Measurements from ENCODE around the gene LRCH1.
"Not testable (repeated sequence)": the region's sequence is repeated elsewhere in the genome, so short reads cannot be mapped to it uniquely, and the experiment has no call there.

Gene LRCH1

DNA sequence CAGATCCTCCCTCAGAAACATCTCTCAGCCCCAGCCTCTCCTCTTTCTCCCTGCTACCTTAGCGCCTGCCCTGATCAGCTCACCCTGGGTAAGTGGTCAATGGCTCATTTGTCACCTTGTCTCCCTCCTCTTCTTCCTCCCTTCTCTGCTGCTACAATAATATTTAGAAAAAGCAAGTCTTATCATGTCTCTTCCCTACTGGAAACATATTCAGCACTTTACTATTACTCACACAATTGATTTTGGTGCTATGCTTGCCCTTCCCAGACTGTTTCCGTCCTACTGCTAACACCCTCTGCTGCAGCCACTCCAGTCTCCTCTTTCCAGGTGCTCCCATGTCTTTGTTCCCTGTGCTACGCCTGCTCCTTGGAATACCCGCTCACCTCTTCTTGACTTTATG, 208.2 kb downstream of the LRCH1 start:
- DNase-seq: no peak

DNA sequence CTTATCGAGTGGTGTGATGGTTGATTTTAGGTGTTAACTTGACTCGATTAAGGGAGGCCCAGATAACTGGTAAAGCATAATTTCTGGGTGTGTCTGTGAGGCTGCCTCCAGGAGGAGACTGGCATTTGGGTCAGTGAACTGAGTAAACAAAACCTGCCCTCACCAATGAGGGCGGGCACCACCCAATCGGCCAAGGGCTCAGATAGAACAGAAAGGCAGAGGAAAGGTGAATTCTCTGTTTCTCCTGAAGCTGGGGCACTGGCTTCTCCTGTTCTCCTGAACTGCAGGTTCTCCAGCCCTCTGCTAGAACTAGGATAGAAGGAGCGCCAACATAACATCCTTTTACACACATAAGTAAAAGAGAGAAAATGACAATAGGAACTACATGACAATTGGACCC, 208.9 kb downstream of the LRCH1 start:
- no peak for DNase-seq

DNA sequence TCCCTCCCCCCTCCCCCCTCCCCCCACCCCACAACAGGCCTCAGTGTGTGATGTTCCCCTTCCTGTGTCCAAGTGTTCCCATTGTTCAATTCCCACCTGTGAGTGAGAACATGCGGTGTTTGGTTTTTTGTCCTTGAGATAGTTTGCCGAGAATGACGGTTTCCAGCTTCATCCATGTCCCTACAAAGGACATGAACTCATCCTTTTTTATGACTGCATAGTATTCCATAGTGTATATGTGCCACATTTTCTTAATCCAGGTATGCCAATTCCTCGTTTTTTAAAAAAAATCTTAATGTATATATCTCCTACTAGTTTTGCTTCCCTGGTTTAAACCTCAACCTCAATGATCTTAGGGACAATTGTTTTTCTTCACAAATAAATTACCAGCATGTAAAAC, 217.0 kb downstream of the LRCH1 start:
- not testable (repeated sequence) for DNase-seq

DNA sequence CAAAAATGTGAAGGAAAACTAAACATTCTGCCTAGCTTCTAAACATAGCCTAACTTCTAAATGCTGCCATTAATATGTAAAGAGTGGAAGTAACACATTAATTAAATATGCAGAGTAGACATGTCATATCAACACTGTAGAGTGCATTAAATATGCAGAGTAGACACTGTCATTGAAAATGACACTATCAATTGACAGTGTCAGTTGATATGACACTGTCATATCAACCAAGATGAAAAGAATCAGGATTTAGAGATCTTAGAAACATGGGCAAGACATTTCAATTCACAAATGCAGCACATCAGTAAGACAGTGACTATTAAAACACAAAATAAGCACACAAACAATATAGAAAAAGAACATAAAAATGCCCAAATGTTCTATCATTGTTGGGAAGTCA, 218.7 kb downstream of the LRCH1 start:
- DNase-seq: no peak

DNA sequence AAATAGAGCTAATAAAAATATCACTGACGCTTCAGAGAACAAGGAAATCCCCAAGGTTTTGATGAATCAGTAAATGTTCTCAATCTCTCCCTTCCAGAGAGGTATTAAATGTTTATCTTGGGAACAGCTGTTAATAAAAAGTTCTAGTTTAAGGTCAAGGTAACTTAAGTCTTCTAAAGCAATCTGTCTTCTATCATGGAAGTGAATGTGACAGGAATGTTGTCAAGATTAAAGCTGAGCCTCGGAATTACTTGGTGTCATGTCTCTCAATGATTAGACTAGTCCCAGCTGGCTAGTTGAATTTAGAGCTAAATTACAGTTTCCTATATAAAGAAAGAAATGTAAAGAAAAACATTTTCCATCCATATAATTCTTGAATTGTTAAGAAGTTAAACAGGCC, 220.6 kb downstream of the LRCH1 start:
- no peak for DNase-seq

DNA sequence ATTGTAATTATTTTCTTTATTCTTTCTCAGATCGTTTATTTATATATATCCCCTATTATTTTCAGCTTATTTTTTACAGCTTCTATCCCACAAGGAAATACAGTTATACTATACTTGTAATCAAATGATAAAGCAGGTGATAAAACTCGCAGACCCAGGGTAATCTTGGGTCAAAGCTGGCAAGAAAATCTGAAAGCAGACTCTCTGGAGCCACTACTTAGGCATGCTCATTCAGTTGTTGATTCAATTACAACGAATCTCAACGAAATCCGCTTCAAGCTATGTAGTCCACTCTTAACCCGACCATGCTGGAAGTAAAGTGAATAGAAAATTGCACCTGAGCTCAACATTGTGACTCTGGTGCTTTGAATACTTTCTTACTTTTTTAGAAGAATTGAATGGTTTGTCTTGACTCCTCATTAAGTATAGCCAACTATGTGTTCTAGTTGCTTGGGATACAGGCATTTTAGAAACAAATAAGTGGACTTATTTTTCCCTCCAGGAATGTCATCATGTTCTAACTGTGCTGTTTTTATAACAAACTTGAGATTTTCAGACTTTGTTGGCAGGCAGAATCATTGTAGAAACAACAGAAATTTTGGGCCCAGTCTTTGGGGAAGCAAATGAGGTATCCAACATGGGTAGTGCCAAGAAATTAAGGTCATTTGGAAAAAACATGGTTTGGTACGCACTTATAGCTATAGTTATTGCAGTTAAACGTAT, 222.6 kb downstream of the LRCH1 start:
- no peak for DNase-seq

DNA sequence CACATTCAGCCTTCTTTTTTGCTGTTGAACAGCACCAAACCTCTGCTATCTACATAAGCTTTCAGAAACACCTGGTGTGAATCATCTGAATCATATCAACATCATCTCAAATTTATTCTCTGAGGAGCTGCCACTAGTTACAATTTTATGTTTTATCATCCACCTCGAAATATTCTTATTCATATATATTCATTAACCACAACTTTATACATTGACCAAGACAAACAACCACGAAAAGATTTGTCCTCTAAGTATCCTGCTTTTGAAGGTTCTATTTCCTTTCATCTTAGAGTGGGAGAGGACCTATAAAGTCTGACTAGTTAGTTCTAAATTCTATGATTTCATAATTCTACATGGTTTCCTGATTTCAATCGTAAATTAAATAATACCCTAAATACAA, 225.1 kb downstream of the LRCH1 start:
- DNase-seq: no peak

DNA sequence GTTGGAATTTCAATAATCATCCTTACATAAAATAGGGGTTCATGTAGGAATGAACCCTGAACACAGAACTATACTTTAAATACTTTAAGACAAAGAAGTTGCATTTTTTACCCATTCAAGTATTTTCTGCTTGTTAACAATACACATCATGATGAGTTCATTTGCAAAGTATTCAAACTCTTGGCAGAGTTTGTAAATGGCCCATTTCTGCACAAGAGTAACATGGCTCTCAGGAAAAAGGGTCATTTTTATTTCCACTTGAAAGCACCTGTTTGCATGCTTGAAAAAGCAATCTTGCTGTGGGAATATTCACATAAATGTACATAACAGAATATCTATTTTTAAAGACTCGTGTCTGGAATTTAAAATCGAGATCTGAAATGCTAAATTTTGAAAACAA, 225.9 kb downstream of the LRCH1 start:
- DNase-seq: no peak

DNA sequence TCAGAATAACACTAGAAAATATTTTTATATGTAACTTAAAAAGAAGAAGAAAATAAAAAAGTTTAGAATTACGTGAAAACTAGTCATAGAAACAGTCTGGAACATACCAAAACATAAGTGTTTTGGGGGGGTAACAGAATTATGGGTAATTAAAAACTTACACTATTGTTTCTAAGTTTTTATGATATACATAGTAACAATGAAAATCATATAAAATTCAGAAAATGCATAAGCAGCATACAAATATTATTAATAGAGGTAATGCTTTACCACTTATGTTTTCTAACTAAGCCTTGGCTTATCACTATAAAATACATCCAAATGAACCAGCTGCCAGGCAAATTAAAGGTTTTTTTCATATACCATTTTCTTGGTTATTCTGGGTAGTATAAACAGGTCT, 229.1 kb downstream of the LRCH1 start:
- DNase-seq: no peak

DNA sequence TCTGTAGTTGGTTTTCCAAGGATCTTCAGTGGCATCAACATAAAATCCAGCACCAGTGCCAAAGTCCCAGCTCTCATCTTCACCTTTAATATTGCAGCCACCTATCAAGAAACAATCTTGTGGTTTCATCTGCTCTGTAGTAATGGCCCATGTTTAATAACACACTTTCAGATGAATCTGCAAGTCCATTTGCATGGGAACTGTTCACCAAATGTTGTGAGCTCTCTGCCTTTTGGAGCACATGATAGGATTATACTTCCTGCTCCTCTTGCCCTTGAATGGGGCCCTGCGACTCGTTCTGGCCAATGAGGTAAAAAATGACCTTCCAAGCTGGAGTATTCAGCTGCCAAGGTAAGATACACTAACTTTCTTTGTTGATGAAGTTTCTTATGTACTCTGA, 229.7 kb downstream of the LRCH1 start:
- DNase-seq: no peak

DNA sequence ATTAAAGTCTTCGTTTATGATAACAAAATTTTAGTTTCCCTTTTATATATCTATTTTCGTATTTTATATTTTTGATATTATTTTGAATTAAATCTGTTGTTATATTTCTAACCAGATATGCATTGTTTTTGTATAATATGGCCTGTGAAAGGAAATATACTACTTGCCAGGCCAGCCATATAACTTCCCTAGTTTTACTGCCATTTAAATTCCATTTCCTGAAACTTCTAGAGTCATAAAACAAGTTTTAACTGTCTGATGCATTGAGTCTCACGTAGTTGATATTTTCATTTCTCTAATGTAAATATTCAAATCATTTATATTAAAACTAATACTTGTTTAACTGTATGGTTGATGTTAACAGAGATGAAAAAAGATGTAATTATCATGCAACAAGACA, 230.5 kb downstream of the LRCH1 start:
- no peak for DNase-seq

DNA sequence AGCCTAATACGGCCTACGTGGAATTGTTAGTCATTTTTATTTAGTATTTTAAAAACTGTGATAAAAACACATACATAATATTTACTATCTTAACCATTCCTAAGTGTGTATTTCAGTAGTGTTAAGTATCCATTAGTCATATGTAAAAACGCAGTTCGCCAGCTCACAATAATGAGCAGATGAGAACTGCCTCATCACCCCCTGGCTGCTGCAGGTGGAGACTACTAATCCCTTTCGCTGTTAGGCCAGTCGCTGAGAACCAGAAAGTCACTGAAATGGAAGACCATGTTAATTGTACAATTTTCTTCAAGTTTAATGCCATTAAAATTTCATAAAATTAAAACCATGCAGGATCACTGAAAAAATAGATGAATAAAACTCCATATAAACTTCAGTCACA, 242.4 kb downstream of the LRCH1 start:
- peak in 1 of 2 experiments; percentile 19 for DNase-seq

DNA sequence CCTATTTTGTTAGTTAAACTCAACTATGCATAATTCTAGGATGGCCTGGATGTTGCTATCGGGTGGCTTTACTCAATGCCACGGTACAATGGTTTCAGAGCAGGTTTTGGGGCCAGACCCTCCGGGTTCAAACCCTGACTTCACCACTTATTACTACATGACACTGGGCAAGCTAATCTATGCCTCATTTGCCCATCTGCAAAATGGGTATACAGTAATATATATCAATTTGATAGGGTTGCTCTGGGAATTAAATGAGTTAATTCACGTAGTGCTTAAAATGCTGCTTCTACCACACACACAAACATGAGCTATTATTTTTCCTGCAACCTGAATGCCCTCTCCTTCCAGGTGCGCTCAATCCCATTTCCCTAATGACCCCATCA, 243.2 kb downstream of the LRCH1 start:
- DNase-seq: no peak

DNA sequence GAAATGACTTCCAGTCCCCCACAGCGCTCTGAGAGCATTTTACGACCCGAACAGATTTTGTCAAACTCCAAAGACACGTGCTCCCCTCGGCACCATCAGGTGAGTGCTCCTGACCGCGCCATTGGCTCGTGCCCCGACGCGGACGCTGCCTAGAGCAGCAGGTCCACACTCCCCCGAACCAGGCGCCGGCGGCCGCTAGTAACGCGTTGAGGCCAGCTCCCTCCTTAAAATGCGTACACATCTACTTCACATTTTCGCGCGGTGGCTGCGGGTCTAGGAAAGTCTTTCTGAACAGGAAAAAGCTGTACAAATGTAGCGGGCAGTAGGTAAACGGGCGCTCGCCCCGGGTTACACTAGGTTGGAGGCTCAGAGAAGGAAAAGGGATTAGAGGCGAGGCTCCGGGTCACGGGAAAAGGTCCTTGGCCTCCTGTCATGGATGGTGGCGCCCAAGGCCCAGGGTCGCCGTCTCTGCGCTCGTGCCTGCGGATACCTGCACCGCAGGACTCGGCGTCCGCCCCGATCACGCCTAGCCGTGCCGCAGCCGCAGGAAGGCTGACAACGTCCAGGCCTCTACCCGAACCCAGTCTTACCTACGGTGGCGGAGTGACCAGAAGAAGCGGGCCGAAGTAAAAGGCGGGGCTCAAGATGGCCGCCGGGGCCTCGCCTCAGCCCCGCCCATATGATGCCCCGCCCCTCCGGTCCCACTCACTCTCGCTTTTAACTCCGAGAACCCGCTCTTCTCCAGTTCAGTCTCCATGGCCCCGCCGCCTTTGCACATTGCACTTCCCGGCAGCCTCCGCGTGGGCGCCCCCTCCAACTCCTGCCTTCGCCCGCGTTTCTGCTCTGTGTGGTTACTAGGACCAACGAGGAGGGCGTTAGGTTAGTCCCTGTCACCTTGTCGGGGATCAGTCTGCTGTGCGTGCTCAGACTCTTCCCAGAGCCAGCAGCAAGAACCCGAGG, 243.8 kb downstream of the LRCH1 start, which contains the start of gene ESD:
ESD (minus strand) TSS at position 647 of the 960 bp plus-strand sequence. CDS start 5,748 bp downstream, outside the sequence.
- peak; percentile 81 to 86 for DNase-seq

DNA sequence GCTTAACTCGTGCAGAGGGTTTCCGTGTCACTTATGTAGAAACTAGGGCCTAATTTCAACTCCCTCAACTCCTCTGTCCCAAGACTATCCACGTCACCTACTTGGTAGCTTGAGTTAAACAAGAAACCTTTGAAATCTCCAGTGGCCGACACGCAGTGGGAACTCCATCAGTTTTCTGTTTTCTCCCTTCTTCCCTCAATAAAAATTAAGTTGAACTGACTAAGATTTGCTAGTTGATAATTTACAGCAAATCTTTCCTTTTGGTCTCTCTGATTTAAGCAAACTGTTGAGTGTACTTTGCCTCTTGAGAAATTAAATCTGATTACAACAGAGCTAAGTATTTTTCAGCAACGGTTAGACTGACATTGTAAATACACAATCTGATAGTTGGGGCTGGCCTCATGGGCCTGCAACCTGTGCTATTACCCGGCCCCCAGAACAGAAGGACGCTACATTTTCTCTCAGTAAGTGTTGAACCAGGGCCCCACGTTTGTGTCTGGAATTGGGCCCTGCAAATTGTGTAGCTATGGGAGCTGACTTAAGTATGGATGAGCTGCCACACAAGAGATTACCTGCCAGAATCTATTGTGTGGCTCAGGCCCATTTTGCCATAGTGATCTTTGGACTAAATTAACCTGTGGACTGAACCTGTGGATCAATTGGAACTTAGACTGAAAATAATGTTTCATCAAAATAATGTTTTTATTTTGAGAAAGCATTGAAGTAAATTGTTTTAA, 244.7 kb downstream of the LRCH1 start:
- DNase-seq: no peak

DNA sequence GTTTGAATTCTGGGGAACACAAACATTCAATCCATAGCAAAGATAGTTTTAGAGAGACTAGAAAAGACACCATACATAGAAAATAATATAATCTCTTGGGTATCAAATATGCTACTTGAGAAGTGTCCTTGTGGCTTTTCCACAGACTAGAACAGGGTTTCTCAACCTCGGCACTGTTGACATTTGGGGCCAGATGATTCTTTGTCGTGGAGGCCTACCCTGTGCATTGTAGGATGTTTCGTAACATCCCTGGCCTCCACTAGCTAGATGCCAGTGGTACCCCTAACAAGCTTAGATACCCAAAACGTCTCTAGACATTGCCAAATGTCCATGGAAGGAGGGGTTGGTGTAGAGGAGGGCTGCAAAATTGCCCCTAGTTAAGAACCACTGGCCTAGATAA, 246.2 kb downstream of the LRCH1 start:
- DNase-seq: no peak

DNA sequence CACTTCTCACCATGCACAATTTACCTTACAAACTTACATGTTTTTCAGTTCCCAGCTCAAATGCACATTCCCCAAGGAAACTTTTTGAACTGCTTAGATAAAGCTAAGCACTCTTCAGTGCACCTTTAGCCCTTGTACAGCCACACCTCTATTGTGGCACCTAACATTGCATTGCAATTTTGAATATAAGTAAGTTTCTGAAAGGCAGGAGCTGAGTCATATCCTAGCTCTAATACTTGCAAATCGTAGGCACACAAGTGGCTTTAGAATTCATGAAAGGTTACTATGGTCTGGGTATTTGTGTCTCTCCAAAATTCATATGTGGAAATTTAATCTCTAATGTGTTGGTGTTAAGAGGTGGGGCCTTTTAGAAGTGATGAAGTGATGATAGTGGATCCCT, 248.9 kb downstream of the LRCH1 start:
- no peak for DNase-seq
